Measurements from ENCODE around the gene PTK7. TPM values are rescaled to one million over a fixed set of nuclear protein-coding genes. Genes with fewer than 3 reads are reported as not detected.

Gene PTK7
- total RNA-seq, 1 donor from 2014 or later: 73.6 TPM

DNA sequence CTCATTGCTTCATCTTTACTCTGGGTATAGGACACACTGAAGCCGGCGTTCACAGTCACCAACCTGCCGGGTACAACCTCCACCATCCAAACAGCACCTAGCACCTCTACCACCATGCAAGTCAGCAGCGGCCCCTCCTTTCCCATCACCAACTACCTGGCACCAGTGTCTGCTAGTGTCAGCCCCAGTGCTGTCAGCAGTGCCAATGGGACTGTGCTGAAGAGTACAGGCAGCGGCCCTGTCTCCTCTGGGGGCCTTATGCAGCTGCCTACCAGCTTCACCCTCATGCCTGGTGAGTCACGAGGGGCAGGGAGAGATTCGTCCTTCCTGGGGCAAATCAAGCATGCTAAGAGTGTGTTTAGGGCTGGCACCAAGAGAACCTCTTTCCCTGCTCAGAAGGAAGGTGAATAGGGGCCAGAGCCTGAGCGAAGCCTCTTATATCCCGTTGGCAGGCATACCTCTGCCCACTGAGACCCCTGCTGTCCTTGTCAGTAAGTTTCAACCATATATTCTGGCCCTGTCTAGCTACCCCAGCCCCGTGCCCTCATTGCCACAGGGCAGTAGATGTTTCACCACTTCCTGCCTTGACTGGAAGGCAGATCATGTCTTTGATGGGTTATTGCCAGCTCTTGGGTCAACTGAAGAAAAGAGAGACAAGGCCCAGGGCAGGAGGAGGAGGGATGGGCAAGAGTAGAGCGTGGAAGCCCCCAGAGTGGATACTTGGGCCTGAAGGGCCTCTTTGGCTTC lies 99.7 kb downstream of the PTK7 start:
- no peak for DNase-seq (ENCODE audit: extremely low read depth, low read depth, low spot score)

DNA sequence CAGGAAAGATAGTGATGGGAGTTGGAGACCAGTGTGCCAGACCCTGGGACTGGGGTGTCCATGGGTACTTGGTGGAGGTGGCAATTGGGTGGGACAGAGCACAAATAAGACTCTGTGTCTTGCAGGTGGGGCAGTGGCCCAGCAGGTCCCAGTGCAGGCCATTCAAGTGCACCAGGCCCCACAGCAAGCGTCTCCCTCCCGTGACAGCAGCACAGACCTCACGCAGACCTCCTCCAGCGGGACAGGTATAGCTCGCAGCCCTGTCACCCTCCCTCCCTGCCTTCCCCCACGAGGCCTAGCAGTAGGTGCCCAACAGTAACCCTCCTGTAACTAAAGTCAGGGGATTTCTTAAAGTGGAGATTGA lies 100.3 kb downstream of the PTK7 start:
- DNase-seq (ENCODE audit: extremely low read depth, low read depth, low spot score): no peak

DNA sequence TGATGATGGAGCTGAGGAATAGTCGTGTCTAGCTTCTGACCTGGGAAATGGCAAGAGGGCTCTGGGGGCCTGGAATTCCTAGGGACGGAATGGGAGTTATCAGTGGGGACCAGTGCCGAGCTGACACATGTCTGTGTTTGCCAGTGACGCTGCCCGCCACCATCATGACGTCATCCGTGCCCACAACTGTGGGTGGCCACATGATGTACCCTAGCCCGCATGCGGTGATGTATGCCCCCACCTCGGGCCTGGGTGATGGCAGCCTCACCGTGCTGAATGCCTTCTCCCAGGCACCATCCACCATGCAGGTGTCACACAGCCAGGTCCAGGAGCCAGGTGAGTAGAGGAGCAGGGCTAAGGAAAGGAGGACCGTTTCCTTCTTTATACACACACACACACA lies 102.0 kb downstream of the PTK7 start:
- no peak for DNase-seq (ENCODE audit: extremely low read depth, low read depth, low spot score)

DNA sequence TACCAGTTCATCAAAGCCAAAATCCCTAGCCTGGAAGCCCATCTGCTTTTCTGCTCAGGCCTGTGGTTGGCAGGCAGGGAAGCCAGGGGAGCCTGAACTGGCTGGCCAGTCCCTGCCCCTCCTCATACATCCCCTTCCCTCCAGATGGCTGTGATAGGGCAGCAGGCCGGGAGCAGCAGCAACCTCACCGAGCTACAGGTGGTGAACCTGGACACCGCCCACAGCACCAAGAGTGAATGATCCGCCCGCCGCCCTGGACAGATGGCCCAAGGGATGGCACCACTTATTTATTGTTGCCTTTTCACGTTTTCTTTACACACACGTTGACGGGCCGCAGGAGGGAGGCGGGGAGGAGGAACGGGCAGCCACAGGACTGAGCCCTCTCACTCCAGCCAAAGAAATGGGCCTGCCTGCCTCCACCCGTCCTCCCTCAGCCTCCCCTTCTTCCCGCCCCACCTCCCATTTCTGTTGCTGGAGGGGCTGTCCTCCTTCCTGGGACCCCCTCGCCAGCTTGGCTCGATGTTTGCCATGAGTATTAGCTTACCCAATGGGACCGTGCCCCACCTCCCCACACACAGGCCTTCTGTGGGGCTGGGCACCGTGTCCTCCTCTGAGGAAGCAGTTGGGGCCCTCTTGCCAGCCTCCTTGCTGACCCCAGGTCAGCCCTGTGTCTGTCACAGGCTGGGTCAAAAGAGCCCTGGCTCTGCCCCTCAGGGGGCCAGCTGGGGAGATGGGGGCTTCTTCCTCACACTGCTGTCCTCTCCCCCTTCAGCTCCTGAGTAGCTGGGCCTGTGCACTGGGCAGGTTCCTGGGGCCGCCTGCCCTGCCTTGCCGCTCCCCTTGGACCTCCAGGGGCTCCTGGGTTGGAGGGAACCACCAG lies 103.1 kb downstream of the PTK7 start:
- DNase-seq (ENCODE audit: extremely low read depth, low read depth, low spot score): no peak

DNA sequence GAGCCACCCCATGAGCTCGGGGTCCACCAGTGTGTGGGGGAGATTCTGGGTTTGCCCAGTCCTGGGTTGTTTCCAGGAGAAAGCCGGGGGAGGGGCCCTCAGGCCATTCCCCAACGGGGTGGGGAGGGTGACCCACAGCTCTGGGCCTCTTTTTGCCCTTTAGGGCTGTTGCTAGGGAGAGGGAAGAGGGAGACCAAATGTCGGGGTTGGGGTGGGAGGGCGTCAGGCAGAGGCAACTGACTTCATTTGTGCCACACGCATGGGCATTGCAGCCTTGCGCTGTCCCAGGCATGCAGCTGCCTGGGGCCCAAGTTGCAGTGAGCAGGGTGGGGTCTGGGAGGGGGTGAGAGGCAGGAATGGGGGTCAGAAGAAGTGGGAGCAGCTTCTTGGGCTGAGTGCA lies 103.9 kb downstream of the PTK7 start:
- DNase-seq (ENCODE audit: extremely low read depth, low read depth, low spot score): no peak

DNA sequence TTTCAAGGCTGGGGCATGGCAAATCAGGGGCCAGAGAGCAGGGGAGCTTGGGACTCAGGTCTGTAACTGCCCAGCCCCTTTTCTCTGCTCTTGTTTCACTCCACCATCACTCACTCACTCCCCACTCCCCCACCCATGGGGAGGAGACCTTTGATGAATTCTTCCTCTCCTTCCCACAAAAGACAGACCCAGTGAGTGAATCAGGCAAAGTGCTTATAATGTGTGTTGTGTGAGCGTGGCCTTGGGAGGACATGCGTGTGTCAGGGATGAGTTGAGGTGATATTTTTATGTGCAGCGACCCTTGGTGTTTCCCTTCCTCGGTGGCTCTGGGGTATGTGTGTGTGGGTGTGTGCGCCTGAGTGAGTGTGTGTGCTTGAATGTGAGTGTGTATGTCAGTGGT lies 104.9 kb downstream of the PTK7 start:
- DNase-seq (ENCODE audit: extremely low read depth, low read depth, low spot score): no peak

DNA sequence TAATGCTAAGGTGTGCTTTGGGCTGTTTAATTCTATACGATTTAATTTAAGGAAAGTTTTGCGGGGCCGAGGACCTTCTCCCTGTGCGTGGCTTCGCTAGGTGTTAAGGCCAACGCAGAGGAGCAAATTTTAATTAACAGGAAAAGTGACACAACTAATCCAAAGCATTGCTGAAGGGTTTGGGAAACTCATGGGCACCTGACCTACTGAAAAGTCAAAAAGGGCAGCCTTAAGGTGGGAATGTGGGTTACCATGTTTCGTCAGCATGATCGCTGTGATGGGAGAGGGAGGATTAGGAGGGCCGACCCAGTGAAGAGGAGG lies 105.5 kb downstream of the PTK7 start:
- no peak for DNase-seq (ENCODE audit: extremely low read depth, low read depth, low spot score)

DNA sequence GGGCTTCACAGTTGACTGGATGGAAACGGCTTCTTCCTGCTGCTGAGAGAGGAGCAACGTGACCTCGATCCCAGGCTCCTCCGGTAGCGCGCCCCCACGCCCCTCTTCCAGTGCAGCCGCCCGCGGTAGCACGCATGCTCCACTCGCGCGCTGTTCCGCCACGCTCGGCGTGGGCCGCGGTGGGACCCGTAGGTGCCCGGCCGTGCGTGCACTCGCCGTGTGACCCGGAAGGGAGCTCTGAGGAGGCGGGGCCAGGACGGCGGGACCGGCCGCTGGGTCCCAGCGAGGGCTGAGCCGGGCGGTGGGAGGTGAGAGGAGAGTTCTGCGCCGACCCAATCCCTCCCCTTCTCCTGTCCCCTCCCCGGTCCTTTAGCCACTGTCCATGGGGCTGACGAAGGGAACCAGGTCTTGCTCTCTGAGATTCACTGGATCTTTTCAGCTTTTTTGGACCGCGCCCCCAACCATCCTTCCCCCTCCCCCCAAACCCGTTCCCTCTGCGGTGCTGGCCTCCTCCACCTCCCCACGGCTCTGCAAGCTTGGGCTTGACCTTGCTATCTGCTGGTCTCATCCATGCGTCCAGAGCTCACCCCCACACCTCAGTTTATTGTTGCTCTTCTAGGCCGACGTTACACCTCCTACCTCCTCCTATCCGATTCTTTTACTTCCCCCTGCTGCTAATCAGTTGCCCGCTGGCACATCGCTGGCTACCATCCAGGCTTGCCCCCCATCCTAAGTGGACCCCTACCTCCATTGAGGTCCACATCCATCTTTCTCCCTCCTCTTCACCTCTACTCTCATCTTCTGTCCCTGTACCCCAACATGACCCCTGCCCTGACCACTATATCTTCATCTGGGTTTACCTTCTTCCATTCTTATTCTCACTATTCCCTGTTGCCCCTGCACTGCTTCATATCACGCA lies 106.1 kb downstream of the PTK7 start, which contains the start of gene CUL9:
TSS of gene CUL9 (plus strand) at position 255 of the 919 bp plus-strand sequence. CDS start 2,115 bp downstream, outside the sequence.
- DNase-seq (ENCODE audit: extremely low read depth, low read depth, low spot score): no peak

DNA sequence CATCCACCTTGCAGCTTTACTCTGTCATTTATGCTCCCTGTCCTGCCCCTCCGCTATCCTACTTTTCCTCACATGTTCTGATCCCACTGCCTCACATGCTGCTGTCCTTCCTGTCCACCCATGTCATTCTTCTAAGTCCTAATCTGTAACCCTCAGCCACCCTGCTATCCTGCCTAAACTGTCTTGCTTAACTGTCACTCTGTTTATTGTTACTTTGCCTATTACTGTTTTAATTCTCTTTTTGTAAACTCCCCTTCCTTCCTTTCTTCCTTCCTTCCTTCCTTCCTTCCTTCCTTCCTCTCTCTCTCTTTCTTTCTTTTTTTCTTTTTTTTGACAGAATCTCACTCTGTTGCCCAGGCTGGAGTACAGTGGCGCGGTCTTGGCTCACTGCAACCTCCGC lies 107.3 kb downstream of the PTK7 start:
- no peak for DNase-seq (ENCODE audit: extremely low read depth, low read depth, low spot score)

DNA sequence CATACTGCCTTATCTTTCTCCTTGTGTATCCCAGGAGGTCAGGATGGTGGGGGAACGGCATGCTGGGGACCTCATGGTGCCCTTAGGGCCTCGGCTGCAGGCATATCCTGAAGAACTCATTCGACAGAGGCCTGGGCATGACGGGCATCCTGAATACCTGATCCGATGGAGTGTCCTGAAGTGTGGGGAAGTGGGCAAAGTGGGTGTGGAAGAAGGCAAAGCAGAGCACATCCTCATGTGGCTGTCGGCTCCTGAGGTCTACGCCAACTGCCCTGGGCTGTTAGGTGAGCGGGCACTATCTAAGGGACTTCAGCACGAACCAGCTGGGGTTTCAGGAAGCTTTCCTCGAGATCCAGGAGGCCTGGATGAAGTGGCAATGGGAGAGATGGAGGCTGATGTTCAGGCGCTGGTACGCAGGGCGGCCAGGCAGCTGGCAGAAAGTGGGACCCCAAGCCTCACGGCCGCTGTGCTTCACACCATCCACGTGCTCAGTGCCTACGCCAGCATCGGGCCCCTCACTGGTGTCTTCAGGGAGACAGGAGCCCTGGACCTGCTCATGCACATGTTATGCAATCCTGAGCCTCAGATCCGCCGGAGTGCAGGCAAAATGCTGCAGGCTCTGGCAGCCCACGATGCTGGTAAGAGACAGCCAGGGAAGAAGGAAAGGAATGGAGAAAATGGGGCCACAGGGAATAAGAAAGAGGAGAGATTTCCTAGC lies 108.3 kb downstream of the PTK7 start:
- no peak for DNase-seq (ENCODE audit: extremely low read depth, low read depth, low spot score)

DNA sequence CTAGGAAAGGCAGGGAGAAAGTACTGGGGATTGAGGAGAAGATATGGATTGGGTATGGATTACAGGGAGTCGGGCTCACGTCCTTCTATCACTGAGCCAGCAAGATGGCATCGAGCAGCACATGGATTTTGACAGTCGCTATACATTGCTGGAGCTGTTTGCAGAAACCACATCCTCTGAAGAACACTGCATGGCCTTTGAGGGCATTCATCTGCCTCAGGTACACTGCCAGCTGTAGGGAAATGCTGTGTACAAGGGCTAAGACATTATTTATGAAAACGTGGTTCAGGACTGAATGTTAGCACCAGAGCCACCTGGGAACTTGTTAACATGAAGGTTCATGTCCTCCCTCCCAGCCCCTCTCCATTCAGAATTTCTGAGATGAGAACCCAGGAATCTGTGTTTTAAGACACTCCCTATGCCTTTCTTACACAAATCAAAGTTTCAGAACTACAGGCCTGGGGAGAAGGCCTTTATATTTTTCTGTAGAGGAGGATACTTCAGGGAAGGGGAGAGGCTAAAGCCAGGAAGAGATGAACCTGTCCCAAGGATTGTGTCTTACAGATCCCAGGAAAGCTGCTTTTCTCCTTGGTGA lies 109.4 kb downstream of the PTK7 start:
- no peak for DNase-seq (ENCODE audit: extremely low read depth, low read depth, low spot score)

DNA sequence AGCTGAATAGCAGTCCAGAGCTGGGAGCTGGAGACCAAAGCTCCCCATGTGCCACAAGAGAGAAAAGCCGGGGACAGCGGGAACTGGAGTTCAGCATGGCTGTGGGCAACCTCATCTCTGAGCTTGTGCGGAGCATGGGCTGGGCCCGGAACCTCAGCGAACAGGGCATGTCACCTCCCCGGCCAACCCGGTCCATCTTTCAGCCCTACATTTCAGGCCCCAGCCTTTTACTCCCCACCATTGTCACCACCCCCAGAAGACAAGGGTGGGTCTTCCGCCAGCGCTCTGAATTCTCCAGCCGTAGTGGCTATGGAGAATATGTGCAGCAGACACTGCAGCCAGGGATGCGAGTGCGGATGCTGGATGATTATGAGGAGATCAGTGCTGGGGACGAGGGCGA lies 109.9 kb downstream of the PTK7 start:
- no peak for DNase-seq (ENCODE audit: extremely low read depth, low read depth, low spot score)

DNA sequence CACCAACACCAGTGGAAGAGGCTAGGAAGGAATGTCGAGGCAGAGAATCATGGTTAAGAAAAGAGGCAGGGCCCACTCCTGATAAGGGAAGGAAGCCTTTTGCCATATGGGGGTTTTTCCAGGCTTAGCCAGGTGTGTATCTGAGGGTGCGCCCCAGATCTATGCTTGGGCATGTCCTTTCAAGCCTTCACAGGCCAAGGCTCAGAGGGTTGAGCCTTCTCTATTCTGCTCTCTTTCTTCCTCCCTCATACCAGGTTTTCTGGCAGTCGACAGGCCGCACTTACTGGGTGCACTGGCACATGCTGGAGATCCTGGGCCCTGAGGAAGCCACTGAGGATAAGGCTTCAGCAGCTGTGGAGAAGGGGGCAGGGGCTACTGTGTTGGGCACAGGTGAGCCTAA lies 110.6 kb downstream of the PTK7 start:
- no peak for DNase-seq (ENCODE audit: extremely low read depth, low read depth, low spot score)

DNA sequence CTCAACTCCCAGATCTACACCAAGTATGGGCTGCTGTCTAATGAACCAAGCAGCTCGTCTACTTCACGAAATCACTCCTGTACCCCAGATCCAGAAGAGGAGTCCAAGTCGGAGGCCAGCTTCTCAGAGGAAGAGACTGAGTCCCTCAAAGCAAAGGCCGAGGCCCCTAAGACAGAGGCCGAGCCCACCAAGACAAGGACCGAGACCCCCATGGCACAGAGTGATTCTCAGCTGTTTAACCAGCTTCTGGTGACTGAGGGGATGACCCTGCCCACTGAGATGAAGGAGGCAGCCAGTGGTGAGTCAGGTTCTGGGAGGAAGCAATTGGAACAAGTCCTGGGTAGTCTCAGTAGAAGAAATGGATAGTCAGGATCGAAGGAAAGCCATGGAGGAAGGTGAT lies 111.7 kb downstream of the PTK7 start:
- no peak for DNase-seq (ENCODE audit: extremely low read depth, low read depth, low spot score)

DNA sequence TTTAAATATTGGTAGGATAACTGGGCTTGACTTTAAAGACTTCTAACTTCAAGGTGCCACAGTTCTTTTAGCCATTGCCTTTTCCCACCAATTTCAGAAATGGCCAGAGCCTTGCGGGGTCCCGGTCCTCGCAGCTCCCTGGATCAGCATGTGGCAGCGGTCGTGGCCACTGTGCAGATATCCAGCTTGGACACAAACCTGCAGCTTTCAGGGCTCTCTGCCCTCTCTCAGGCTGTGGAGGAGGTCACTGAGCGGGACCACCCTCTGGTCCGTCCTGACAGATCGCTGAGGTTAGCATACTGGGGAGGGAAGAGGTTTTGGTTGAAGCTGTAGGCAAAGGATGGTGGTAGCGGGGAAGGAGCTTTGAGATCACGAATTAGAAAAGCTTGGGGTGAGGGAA lies 112.3 kb downstream of the PTK7 start:
- DNase-seq (ENCODE audit: extremely low read depth, low read depth, low spot score): no peak

DNA sequence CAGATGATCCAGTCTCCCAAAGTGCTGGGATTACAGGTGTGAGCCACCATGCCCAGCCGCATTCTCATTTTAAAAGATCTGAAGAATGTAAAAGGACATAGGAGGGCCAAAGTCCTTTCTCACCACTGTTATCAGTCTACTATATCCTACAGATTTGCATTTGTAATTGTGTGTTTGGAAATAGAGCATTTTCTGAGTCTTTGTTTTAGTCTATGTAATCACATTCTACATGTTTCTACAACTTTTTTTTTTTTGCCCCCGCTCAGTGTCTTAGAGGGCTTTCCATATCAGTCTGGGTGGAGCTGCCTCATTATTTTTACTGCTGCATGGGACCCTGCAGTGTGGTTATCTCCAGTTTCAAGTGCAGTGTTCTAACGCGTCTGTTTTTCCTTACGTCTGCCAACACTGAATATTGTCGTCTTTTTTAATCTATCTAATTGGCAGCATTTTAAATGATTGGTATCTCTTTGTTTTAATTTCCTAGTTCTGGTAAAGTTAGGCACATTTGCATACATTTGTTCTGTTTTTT lies 113.7 kb downstream of the PTK7 start:
- DNase-seq (ENCODE audit: extremely low read depth, low read depth, low spot score): no peak

DNA sequence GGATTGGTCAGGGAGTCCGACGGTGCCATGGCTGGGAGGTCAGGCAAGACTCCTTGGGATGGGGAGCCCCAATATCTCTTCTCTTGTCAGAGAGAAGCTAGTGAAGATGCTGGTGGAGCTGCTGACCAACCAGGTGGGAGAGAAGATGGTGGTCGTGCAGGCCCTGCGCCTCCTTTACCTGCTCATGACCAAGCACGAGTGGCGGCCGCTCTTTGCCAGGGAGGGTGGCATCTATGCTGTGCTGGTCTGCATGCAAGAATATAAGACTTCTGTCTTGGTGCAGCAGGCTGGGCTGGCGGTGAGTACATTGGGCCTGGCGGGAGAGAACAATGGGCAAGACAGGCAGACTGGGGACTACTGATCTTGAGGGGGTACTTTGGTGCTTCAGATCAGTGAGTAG lies 116.8 kb downstream of the PTK7 start:
- DNase-seq (ENCODE audit: extremely low read depth, low read depth, low spot score): no peak

DNA sequence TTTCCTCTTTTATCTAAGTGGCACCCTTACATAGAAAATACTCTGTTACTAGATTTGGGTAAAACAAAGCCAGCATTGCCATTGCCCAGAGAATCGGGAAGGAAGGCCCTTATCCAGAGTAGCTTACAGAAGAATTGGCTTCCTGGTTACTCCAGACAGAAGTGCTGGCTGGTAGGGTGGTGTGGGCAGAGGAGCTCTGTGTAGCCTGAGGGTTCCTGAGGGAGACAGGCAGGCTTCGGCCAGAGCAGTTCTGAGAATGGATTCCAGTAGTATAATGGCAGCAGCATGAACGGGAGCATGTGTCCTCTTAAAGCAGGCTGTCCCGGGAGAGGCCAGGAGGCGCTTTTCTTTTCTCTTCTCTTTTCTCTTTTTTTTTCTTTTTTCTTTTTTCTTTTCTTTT lies 117.8 kb downstream of the PTK7 start:
- no peak for DNase-seq (ENCODE audit: extremely low read depth, low read depth, low spot score)

DNA sequence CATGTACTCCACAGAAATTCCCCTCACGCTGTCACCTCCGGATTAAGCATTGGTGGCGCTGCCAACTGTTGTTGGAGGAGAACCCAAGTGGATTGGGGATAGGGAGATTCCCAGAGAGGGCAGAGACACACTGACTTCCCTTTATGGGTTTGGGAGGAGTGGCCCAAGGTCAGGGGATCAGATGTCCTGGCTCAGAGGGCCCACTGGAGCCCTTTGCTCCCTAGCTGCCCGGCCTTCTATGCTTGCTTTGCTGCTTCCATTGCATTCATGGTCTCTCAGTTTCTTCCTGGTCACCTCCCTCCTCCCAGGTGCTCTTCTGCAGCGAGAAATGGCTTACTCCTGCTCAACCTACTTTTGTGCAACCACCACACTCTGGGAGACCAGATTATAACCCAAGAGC lies 120.2 kb downstream of the PTK7 start:
- no peak for DNase-seq (ENCODE audit: extremely low read depth, low read depth, low spot score)

DNA sequence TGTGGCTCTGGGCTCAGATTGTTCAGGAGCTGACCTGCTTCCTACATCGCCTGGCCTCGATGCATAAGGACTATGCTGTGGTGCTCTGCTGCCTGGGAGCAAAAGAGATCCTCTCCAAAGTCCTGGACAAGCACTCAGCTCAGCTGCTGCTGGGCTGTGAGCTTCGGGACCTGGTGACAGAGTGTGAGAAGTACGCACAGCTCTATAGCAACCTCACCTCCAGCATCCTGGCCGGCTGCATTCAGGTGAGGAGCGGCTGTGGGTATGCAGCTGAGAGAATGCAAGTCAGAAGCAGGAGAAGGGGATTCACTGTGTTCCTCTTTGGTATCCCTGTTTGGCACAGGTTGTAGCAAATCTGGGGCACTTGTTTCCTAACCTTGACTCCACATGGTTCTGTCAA lies 123.8 kb downstream of the PTK7 start:
- DNase-seq (ENCODE audit: extremely low read depth, low read depth, low spot score): no peak
